GM12891 (cell line): ENCODE measurements around the gene EEF1A1.

ENCODE experiments used
- DNase-seq: peaks from one replicate; pipeline ENCODE4 v3.0.0; 2011; ENCODE audit warnings: low spot score; ENCODE audit not compliant: insufficient read length
- FAIRE-seq: peaks from 2 replicates; lab custom pipeline; 2011; peaks lifted over from hg19 to GRCh38; lab: Jason Lieb, UNC
- PAX5 ChIP-seq: IDR thresholded peaks from 2 replicates; pipeline ENCODE4 v1.6.1; 2011; ENCODE audit warnings: low read length, moderate library complexity, mild to moderate bottlenecking; ENCODE audit not compliant: insufficient read depth, severe bottlenecking
- POLR2A ChIP-seq: IDR thresholded peaks from 2 replicates; pipeline ENCODE4 v1.6.1; 2011; ENCODE audit warnings: low read depth, low read length, control low read depth
- POLR2AphosphoS5 ChIP-seq: IDR thresholded peaks from 2 replicates; pipeline ENCODE4 v1.6.1; 2011; ENCODE audit warnings: low read depth, low read length, control low read depth
- POU2F2 ChIP-seq: IDR thresholded peaks from 2 replicates; pipeline ENCODE4 v1.6.1; 2011; ENCODE audit warnings: low read depth, mild to moderate bottlenecking, control low read depth, low read length, moderate library complexity
- SPI1 ChIP-seq: IDR thresholded peaks from 2 replicates; pipeline ENCODE4 v1.6.1; 2011; ENCODE audit warnings: low read depth, low read length, control low read depth
- TAF1 ChIP-seq: IDR thresholded peaks from 2 replicates; pipeline ENCODE4 v1.6.1; 2011; ENCODE audit warnings: low read depth, low read length, control low read depth

Gene EEF1A1

DNA sequence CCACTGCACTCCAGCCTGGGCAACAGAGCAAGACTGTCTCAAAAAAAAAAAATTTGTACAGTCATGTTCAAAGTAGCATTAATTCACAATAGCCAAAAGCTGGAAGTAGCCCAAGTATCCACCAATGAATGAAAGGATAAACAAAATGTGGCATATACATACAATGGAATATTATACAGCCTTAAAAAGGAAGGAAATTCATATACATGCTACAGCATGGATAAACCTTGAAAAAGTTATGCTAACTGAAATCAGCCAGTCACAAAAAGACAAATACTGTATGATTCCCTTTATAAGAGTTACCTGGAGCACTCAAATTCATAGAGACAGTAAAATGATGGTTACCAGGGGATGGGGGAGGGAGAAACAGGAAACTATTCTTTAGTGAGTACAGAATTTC, 15.7 kb downstream of the EEF1A1 start:
- TF ChIP-seq POU2F2 (no peak), POLR2A (no peak), POLR2AphosphoS5 (no peak), PAX5 (no peak), TAF1 (no peak), SPI1 (no peak)
- no peak for DNase-seq
- no peak for FAIRE-seq

DNA sequence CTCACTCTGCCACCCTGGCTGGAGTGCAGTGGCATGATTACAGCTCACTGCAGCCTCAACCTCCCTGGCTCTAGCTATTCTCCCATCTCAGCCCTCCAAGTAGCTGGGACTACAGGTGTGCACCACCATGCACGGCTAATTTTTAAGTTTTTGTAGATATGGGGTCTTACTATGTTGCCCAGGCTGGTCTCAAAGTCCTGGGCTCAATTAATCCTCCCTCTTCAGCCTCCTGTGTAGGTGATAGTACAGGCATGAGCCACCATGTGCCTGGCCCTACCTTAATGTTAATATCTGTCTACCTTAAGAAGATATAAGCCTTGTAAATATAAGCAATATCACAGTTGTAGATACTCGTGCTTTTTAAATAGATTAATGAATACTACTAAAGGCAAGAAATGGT, 16.7 kb downstream of the EEF1A1 start:
- TF ChIP-seq POU2F2 (no peak), POLR2AphosphoS5 (no peak), PAX5 (no peak), SPI1 (no peak), TAF1 (no peak), POLR2A (no peak)
- DNase-seq, result no peak
- FAIRE-seq, result no peak

DNA sequence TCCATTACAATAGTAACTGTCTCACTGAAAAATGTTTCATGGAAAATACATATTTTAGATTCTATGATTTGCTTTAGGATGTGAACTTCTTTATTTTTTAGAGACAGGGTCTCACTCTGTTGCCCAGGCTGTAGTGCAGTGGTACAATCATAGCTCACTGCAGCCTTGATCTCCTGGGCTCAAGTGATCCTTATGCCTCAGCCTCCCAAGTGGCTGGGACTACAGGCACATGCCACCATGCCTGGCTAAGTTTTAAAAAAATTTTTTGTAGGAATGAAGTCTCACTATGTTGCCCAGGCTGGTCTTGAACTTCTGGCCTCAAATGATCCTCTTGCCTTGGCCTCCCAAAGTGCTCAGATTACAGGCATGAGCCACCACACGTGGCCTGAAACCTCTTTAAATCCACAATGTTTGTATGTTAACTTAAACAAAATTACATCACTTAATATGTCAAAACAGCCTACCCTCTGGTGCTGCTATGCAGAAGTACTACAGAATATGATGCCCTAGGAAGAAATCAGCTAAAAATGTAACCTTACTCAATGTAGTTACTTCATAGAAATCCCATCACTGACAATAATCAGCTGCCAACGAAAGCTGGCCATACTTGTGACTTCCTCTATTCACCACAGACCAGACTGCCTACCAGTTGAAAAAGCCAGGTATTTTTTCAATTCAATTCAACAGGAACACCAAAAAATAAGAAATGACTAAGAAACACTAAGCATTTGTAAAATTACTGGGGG, 17.6 kb downstream of the EEF1A1 start:
- DNase-seq, result no peak
- no peak for FAIRE-seq
- TF ChIP-seq POU2F2 (no peak), TAF1 (no peak), POLR2A (no peak), POLR2AphosphoS5 (no peak), PAX5 (no peak), SPI1 (no peak)

DNA sequence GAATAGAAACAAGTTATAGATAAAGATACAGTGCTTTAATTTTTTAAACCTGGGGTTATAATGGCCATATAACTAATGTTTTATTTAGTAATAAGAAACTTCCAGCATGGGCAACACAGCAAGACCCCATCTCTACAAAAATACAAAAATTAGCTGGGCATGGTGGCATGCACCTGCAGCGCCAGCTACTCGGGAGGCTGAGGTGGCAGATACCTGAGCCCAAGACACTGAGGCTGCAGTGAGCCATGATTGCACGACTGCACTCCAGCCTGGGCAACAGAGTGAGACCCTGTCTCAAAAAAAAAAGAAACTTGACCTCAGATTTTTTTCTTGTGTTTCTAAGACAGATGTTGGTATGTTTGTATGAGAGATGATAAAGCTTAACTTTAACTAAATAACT, 22.9 kb downstream of the EEF1A1 start:
- no peak for TF ChIP-seq PAX5
- no peak for TF ChIP-seq POU2F2
- TF ChIP-seq POLR2A, result no peak
- TF ChIP-seq SPI1, result no peak
- TF ChIP-seq POLR2AphosphoS5, result no peak
- TF ChIP-seq TAF1, result no peak
- no peak for DNase-seq
- FAIRE-seq, result no peak

DNA sequence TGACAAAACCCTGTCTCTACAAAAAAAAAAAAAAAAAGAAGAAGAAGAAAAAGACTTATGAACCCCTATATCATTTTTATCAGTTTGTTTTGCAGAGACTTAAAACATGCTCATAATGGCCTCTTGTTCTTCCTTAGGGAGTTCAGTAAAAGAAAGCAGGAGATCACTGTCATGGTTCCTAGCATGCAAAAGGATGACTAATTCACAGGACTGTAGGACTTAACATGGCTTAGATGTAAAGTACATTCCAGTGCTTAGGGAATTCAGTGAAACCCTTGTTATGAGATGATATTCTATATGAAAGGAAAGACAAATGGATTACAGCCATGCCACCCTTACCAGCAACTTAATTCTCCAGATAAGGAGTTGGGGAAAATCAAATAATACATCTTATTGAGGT, 29.5 kb downstream of the EEF1A1 start:
- DNase-seq (no peak), FAIRE-seq (no peak)
- TF ChIP-seq POU2F2, result no peak
- TF ChIP-seq SPI1, result no peak
- TF ChIP-seq POLR2AphosphoS5, result no peak
- no peak for TF ChIP-seq TAF1
- no peak for TF ChIP-seq PAX5
- TF ChIP-seq POLR2A, result no peak

DNA sequence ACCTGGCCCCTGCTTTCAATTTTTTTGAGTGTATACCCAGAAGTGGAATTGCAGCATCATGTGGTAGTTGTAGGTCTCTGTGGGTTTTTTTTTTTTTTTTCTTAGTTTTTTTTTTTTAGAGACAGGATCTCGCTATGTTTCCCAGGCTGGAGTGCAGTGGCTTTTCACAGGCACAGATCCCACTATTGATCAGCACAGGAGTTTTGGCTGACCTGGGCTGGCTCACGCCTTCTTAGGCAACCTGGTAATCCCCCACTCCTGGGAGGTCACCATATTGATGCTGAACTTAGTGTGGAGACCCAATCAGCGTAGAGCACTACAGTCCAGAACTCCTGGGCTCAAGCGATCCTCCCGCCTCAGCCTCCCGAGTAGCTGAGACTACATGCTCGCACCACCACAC, 33.4 kb downstream of the EEF1A1 start:
- TF ChIP-seq POLR2A (no peak), SPI1 (no peak), TAF1 (no peak), POU2F2 (no peak), PAX5 (no peak), POLR2AphosphoS5 (no peak)
- DNase-seq (no peak), FAIRE-seq (no peak)

DNA sequence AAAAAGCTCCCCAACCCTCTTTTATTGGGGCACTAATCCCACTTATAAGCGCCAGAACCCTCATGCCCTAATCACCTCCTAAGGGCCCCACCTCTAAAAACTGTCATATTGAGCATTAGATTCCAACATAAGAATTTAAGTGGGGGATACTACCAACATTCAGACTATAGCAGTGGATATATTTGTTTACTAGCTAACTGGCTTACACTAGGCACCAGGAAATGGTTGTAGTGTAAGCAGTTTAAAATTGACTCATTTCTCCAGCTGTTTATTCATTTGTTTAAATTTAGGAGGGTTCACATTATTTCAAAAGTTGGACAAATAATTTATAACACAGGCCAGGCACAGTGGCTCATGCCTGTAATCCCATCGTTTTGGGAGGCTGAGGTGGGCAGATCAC, 36.4 kb downstream of the EEF1A1 start:
- FAIRE-seq, result no peak
- DNase-seq, result no peak
- no peak for TF ChIP-seq SPI1
- TF ChIP-seq POU2F2, result no peak
- TF ChIP-seq TAF1, result no peak
- TF ChIP-seq POLR2AphosphoS5, result no peak
- TF ChIP-seq PAX5, result no peak
- no peak for TF ChIP-seq POLR2A

DNA sequence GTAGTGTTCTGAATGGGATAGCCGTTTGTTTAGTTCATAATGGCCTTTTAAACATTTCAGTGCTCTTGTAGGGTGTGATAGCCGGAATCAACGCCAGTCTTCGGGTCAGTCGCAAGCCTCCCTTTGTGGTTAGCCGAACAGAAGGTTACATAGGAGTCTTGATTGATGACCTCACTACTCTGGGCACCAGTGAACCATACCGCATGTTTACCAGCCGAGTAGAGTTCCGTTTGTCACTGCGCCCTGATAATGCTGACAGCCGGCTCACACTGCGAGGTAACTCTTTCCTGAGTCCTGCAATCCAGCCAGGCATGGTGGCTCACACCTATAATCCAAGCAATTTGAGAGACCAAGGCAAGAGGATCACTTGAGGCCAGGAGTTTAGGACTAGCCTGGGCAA, 38.9 kb downstream of the EEF1A1 start:
- FAIRE-seq, result no peak
- TF ChIP-seq PAX5 (no peak), SPI1 (no peak), POLR2A (no peak), TAF1 (no peak), POLR2AphosphoS5 (no peak), POU2F2 (no peak)
- no peak for DNase-seq

DNA sequence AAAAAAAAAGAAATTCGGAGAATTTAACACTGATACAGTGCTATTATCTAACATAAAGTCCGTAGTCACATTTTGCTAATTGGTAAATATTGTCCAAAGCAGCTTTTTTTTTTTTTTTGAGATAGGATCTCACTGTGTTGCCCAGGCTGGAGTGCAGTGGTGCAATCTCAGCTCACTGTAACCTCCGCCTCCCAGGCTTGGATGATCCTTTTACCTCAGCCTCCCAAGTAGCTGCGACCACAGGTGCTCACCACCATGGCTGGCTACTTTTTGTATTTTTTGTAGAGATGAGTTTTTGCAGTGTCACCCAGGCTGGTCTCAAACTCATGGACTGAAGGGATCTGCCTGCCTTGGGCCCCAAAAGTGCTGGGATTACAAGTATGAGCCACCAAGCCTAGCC, 43.4 kb downstream of the EEF1A1 start:
- TF ChIP-seq POLR2A (no peak), POU2F2 (no peak), PAX5 (no peak), POLR2AphosphoS5 (no peak), SPI1 (no peak), TAF1 (no peak)
- DNase-seq (no peak), FAIRE-seq (no peak)
